Head of caudate nucleus (tissue), 42 donors: ENCODE data around the gene CST3.
A peak's percentile ranks its signal among the peaks of the same experiment; 100 is the strongest.
"Not testable (repeated sequence)": the region's sequence is repeated elsewhere in the genome, so short reads cannot be mapped to it uniquely, and the experiment has no call there.

Experiments used
- DNase-seq, 42 donors: peaks; one replicate each; pipeline versions ENCODE4 v3.0.0 to v3.0.0-alpha.2; 2020 to 2021; ENCODE audit warnings: mixed read lengths in 7 of 42
- intact Hi-C: fragments of 100-400 bp; cut with DNase I; formaldehyde crosslinking; loops from one replicate; pipeline ENCODE4 v1.15.0; 2022

CST3 gene, protein sequence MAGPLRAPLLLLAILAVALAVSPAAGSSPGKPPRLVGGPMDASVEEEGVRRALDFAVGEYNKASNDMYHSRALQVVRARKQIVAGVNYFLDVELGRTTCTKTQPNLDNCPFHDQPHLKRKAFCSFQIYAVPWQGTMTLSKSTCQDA

DNA sequence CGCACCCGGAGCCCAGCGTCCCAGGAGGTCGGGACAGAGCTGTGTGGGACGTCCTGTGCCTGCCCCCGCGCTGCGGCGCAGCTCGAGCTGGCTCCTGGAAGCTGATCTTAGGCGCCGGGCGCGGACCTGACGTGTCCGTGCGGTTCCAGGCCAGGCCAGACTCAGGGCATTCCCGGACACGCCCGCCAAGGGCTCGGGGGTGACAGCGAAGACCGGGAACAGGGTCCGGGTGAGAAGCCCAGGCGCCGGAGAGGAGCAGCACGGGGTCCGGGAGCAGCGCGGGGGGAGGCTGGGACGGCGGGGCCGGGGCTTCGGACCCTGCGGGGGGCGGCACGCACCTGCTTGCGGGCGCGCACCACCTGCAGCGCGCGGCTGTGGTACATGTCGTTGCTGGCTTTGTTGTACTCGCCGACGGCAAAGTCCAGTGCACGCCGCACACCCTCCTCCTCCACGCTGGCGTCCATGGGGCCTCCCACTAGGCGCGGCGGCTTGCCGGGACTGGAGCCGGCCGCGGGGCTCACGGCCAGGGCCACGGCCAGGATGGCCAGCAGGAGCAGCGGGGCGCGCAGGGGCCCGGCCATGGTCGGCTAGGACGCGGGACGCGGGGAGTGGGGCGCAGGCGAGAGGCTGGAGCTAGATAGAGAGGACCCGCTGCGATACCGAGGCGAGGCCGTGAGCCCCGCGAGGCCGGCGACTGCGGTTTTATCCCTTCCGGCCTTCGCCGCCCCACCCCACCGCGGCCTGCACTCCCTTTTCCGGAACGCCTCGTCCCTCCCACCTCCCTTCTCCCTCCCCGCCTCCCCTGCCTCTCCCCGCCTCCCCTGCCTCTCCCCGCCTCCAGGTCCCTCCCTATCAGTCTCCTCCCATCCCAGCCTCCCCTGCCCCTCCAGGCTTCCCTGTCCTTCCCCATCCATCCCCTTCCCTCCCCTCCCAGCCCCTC lies at the start of gene CST3:
TSS of gene CST3 (minus strand) at position 674 of the 940 bp plus-strand sequence. CDS start at position 581, 93 bp downstream.
- intact Hi-C loops, result no loop called here
- peak; percentile 30 to 89 (median 75) for DNase-seq

DNA sequence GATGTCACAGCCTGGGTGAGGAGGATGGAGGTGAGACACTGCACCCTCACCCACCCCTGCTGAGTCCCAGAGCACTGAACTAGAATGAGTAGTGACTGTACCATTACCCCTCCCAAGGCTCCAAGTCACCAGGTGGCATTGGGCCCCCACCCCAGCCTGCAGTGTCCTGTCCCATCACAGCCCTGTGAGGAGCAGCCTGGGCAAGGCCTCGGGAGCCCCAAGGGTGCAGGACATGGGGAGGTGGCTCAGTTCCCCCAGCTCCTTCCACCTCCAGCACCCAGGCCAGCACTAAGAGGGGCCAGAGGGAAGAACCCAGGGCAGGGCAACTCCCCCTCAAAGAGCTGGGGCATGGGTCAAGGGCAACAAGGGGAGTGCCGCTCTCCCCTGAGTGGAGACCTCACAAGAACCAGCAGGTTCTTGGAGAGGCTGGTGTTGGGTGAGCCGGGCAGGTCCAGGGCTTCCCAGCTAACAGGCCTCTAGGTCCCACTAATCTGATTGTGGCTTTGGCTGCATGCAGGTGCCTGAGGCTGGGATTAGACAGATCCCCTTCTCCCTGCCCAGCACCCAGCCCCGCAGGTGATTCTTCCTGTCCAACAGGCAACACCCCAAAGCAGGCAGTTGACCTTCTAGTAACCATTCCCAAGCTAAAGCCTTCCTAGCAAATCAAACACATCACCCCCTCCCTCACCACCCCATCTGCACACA lies 48.4 kb upstream of the CST3 start:
- DNase-seq, result no peak
- intact Hi-C loops, result no loop called here

DNA sequence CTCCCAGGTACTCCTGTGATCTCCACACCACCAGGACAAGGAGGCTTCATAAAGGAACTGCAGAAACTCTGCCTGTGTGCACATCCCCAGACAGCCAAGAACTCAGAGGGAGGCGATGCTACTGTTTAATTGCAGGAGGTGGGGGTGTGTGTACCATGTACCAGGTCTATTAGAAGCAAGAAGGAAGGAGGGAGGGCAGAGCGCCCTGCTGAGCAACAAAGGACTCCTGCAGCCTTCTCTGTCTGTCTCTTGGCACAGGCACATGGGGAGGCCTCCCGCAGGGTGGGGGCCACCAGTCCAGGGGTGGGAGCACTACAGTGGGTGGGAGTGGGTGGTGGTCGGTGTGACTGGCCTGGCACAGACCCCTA lies 47.8 kb upstream of the CST3 start:
- DNase-seq, result peak in 33 of 42 donors; percentile 14 to 88 (median 47)
- intact Hi-C loops, result not testable (repeated sequence)

DNA sequence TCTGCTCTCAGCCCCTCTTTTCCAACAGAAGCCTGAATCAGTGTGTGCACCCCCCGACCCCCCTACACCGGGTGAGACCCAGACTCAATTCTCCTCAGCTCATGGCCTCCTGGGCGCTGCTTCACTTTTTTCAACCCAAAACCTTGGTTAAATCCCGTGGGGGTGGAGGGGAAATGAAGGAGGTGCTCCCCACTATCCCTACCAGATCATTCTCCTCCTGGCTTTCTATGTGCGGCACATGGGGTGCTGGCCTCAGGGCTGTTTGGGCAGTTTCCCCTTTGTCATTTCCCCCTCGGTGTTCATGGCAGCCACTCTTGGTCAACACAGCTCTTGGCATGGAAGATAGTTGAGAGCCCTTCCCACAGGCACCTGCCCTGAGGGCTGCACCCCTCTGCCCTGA lies 46.5 kb upstream of the CST3 start:
- intact Hi-C loops, result no loop called here
- DNase-seq, result no peak

DNA sequence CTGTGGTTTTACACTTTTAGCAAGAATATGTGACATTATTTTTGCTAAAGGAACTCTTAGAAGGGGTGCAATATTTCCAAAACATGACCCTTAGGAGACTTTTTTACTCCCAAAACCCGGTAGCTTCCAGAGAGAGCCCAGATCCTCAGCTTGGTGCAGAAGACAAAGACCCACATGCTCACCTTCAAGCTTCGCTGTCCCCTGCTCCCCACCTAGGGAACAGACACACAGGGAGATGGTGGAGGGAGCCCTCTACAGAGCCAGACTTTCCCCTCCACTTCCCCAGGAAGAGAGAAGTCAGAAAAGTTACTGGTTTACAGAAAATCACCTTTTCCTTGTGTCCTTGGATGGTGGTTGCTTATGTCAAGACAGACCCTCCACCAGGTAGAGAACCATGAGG lies 46.1 kb upstream of the CST3 start:
- no peak for DNase-seq
- intact Hi-C loops, result no loop called here

DNA sequence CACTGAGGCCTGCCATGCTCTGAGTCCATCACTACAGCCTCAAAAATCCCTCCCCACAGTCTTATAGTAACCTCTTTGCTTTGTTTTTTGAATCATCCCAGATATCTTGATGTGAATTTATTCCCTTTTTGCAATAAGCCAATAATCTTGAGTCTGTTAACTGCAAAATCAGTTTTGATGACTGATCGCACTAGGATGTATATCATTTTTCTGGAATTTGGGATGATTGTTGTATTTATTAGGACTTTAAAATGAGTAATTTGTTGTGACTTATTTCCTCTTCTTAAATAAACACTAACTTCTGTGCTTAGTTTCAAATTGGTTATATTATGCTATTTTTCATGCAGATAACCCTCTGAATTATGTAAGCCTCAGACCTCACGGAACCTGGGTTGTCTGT lies 45.5 kb upstream of the CST3 start:
- intact Hi-C loops, result no loop called here
- DNase-seq, result no peak

DNA sequence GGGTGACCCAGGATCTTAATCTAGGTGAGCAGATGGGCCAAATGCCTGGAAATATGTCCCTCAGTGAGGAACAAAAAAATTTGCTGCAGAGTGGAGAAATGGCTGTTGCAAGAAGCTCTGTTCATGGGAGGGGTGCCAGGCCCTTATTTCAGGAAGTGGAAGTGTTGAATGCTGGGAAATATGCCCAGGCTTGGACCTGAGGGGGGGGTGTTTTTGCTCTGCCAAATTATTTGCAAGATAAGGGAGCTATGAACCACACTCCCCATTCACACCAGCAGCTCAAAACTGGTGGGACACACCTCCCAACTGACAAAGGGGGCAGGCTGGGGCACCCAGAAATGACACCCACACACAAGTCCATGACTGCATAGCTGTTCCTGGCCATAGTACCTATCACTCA lies 42.4 kb upstream of the CST3 start:
- DNase-seq, result peak in 1 of 42 donors; percentile 55
- intact Hi-C loops, result no loop called here

DNA sequence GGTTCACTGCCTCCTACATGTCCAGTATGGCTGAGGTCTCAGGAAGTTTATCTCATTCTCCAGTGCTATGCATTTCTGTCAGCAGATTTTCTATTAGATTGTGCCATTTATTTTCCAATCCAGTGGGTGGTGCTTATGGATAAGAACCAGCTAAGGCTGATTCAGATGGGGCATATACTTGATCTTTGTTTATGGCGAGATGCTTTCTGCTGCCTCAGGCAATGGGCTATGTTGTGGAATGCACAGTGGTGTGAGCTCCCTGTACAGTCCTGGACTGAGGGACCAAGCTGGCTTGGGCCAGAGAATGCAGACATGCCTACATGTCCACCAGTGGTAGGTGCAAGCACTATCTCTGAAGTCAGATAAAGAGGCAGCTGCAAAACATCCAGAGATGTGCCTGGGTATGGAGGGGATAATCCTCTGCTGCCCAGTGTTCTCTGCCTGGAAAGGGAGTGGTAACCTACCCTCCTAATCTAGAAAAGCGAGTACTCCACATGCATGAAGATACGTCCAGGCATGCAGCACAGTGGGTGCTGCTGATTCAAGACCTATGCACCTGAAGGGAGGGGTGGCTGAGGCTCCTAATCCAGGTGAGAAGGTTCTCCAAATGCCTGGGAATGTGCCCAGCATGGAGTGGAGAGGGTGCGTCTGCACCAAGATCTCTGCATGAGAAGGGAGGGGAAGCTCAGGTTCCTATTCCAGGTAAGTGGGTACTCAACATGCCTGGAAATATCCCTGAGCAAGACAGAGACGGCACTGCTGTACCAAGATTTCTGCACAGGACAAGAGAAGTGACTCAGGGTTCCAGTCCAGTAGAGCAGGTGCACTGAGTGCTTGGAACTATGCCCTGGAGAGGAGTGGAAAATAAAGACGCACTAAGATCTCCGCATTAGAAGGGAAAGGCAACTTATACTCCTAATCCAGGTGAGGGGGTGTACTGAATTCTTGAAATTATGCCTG lies 41.7 kb upstream of the CST3 start:
- no peak for DNase-seq
- intact Hi-C loops, result no loop called here

DNA sequence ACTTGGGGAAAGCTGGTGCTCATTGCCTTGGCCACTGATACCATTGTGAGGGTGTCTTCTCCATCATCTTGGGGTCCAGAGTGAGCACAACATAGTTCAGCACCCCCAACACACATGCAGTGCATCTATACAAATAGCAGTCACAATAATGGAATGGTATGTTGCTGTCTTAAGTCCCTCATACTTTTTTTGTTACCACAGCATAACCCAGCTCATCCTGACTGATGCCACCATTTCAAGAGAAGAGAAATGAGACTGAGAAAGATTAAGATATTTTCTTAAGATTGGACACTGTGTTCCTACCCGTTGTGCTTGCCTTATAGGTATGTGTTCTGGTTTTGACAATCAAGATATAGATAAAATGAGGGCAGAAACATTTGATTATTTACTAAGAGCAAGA lies 35.5 kb upstream of the CST3 start:
- no peak for DNase-seq
- intact Hi-C loops, result no loop called here

DNA sequence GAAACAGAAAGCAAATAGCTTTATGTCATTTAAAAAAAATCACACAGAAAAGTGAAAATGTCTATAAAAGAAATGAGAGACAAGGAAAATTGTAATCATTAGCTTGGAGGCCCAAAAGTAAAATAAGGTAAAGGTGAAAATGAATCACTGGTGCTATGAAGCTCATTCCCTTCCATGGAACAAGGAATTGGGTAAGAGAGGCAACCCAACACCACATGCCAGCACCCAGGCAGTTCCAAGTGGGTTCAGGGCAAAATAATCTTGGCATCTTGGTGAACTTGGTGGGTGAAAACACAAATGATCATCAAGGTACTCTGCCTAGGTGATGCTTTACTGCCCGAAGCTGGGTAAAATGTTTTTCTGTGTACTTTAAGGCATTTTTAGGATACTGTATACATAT lies 34.4 kb upstream of the CST3 start:
- no peak for DNase-seq
- intact Hi-C loops, result no loop called here

DNA sequence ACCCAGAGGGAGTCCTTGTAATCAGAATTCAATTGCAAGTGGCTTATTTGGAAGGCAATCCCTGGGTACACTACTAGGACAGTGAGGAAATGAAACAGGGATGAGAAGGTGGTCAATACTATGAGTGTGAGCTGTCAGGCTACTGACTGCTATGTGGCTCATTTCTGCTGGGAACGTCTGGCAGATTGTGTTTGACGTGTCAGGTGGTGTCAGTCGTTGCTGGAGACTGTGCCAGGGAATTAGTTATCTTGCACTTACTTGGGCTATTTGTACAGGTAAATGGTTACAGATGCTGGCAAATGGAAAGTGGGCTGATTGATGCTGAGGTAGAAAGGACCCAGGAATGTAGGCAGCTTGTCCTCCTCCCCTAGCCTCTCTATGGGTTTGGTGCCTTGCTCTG lies 33.7 kb upstream of the CST3 start:
- intact Hi-C loops, result no loop called here
- DNase-seq, result peak in 1 of 42 donors; percentile 25

DNA sequence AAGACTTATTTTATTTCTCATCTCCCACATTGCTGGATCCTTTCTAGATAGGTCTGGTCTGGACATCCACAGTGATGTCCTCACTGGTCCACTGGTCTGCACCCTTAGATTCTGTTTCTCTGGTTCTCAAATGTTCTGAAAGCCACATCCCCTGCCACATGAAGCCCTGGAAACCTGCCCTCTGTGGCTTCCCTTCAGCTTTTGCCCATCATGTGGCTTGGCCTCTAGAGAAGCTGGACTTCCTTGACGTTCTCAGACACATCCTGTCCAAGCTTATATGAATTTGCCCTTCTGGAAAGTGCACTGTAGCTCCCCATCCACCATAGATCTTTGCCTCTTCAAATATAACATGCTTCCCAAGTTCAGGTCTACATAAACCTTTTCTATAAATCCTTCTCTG lies 32.6 kb upstream of the CST3 start:
- peak in 1 of 42 donors; percentile 16 for DNase-seq
- intact Hi-C loops, result no loop called here

DNA sequence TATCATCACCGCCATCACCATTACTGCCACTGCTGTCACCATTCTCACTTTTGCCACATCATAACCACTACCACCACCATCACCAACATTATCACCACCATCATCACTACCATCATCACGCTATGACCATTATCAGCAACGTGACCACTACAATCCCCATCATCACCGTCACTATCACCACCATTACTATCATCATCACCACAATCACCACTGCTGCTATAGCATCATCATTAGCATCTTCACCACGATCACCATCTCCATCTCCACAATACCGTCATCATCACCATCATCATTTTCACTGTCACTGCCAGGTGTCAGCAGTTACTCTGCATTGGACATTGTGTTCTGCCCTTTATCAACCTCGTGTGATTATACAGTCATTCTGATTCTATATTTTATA lies 32.1 kb upstream of the CST3 start:
- DNase-seq, result no peak
- intact Hi-C loops, result no loop called here

DNA sequence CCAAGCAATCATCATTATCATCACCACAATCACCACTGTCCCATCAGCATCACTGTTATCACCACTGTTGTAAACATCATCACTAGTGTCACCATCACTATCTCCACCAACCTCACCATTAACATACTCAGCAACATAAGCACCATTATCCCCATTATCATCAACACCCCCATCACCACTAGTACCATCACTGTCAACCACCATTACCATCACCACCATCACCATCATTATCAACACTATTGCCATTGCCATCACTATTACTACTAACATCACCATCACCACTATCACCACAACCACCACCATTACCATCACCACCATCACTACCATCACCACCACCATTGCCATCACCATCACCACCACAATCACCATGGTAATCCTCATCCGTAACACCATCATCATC lies 31.6 kb upstream of the CST3 start:
- intact Hi-C loops, result no loop called here
- DNase-seq, result no peak

DNA sequence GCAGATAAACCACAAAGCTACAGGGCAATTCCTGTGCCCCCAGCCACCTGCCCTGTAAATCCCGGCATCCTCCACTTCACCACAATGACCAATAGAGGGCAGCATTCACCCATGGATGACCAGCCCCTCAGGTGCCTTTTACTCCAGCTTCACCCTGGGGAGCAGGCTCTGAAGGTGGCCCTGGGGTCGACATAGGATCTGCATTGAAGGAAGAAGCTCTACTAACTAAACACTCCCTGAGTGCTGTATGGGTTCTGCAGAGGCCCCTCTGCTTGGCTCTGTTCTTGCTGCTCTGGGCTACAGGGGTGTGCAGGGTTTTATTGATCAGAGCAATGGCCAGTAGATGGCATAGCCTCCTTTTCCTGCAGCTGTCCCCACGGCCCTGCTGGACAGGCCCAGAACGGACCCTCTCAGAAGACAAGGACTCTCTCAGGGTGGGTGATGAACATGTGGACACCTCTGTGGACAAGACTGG lies 30.8 kb upstream of the CST3 start:
- intact Hi-C loops, result no loop called here

DNA sequence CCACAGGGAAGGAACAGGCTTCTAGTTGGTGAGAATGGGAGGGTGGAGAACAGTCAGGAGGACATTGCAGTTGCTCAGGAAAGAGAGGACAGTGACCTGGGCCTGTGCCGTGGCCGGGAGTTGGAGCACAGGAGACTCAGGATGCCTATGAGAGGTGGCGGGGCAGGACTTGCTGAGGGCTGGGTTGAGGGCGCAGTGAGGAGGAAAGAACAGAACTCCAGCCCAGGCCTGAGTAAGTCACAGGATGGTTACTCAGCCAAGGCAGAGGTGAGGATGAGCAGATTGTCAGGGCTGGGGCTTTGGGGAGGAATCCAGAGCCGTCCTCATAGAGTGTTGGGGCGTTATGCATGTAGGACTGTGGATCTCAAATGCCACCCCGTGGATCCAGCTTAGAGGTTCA lies 29.9 kb upstream of the CST3 start:
- intact Hi-C loops, result no loop called here
- peak in 1 of 42 donors; percentile 20 for DNase-seq

More for the DNA sequence above, 30.8 kb upstream of the CST3 start:
- DNase-seq, result peak in 39 of 42 donors; percentile 23 to 83 (median 61)

DNA sequence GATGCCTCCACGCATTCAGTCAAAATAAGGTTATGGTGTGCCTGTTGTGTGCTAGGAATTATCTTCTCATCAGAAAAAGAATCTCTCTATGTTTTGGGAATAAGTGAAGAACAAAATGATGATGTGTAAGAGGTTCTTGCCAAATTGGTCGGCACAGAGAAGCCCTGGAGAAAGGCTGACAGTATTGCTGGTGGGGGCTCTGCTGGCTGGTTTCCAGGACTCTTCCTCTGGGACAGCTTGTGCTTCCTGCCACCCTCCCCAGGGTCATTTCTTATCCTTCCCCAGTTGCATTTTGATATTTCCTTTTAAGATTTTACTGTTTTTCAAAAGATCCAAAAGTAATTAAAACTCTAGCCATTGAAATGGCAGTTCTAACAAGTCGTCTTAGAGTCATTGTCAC lies 28.9 kb upstream of the CST3 start:
- intact Hi-C loops, result no loop called here

DNA sequence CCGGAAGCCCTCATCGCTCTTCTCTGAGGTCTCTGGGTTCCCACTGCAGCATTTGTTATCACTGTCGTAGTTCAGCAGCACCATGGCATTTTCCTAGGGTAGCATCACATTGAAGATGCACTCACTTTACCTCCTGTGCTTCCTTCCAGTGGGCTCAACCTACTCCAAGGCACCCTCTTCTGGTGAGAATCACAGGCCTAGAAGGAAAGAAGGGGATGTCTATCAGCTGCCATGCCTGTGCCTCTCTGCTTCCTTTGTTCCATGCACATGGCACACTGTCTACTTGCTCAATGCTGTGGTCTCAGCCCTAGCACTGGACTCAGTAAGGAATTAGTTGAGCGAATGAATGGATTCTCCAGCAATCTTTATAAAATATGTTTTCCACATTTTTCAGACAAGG lies 28.4 kb upstream of the CST3 start:
- peak in 1 of 42 donors; percentile 41 for DNase-seq
- intact Hi-C loops, result no loop called here

More for the DNA sequence above, 28.9 kb upstream of the CST3 start:
- peak in 1 of 42 donors; percentile 24 for DNase-seq

DNA sequence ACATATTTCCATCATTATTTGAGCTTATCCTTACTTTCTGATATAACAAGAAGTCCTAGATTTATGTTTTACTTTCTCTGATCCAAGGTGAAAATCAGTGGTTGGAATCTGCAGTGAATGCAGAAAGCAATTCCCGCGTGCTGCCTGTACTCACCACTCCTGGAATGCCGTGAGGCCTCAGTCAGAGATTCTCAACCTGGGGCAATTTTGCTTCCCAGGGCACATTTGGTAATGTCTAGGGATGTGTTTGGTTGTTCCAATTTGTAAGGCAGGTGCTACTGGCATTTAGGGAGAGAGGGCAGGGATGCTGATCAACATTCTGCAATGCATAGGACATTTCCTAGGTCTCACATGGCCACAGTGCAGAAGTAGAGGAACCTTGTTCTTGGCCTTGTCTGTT lies 27.2 kb upstream of the CST3 start:
- DNase-seq, result no peak
- intact Hi-C loops, result no loop called here
